ENCODE results near the gene DIP2A.
A peak's percentile ranks its signal among the peaks of the same experiment; 100 is the strongest.
"Not testable (repeated sequence)": the region's sequence is repeated elsewhere in the genome, so short reads cannot be mapped to it uniquely, and the experiment has no call there.

The DIP2A gene

DNA sequence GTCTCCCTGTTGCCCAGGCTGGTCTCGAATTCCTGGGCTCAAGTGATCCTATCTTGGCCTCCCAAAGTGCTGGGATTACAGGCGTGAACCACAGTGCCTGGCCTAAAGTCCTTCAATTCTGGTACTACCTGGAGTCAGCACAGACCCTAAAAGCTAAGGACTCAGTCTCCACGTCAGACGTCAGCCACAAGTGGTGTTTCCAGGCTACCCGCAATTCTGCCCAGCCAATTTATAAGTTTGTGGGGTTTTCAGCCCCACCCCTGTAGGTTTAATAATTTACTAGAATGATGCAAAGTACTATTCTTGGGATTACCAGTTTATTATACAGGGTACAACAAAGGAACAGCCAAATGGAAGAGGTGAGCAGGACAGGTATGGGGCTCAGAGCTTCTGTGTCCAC, 10.6 kb upstream of the DIP2A start:
- no peak for DNase-seq (ENCODE audit: low read depth in 3 of 3, low spot score in 1 of 3)

DNA sequence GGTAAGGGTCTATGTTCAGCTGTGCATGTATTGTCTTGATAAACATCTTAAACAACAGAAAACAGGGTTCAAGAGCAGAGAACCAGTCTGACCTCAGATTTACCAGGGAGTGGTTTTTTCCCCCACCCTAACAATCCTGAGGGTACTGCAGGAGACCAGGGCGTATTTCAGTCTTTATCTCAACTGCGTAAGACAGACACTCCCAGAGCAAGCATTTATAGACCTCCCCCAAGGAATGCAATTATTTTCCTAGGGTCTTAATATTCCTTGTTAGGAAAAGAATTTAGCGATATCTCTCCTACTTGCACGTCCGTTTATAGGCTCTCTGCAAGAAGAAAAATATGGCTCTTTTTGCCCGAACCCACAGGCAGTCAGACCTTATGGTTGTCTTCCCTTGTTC, 9.8 kb upstream of the DIP2A start:
- DNase-seq (ENCODE audit: low read depth in 3 of 3, low spot score in 1 of 3), result not testable (repeated sequence)

DNA sequence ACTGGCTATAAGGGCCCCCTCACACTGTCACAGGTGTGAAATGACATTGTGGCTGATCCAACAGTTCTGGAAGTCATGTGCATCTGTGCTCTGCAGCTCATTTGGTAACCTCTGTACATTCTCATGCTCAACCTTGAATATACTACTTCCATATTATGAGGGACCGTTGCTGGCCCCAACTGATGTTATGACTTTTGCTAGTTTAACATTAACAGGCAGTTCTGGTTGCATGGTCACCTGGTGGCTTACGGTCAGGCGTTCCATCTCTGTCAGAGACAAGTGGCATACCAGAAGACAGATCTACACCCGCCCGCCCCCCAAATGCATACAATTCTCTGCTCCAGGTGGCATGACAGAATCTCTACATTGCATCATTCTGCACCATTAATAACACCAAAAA, 6.0 kb upstream of the DIP2A start:
- no peak for DNase-seq (ENCODE audit: low read depth in 3 of 3, low spot score in 1 of 3)

DNA sequence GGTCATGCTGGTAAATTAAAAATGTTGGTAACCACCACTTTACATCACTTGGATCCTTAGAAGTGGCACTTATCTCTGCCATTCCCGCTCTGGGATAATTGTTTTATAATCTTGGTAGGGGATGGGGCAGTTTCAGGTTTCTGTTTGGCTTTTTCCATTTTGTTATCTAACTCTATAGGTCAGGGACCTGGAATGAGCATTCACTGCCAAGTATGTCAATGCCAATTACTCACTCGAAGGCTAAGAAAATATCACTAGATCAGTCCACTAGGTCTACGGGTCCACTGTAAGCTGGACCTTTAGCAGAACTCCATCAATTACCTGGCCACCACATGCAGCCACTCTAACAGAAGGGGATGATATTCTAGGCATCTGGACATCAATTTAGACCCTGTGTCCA, 4.5 kb upstream of the DIP2A start:
- DNase-seq (ENCODE audit: low read depth in 3 of 3, low spot score in 1 of 3), result no peak

DNA sequence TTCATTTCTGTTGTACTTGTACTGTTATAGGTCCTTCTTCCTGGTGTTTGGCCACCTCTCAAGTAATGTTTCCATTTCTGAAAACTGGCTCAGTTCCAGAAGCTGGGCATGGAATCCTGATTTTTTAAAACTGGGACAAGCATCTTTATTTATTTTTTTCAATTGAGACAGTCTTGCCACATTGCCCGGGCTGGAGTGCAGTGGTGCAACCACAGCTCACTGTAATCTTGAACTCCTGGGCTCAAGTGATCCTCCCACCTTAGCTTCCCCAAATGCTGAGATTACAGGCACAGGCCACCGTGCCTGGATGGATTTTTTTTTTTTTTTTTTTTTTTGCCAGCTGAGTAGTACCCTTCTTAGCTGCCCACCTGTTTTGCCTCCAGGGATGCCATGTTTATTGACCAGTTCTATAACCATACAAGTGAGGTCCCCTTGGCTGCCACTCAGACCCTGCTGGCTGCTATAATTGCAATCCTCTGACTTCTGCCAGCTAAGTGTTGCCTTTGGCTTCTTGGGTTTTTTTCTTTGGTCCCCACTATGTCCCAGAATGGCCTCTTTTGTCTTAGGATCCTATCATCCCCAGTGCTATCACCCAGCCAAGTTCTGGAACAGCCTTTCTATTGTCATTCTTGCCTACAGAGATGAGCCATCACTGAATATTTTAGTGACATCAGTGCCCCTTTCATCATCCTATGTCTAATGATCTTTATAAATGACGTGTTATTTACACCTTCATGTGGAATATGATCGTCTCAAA, 3.9 kb upstream of the DIP2A start:
- no peak for DNase-seq (ENCODE audit: low read depth in 3 of 3, low spot score in 1 of 3)

DNA sequence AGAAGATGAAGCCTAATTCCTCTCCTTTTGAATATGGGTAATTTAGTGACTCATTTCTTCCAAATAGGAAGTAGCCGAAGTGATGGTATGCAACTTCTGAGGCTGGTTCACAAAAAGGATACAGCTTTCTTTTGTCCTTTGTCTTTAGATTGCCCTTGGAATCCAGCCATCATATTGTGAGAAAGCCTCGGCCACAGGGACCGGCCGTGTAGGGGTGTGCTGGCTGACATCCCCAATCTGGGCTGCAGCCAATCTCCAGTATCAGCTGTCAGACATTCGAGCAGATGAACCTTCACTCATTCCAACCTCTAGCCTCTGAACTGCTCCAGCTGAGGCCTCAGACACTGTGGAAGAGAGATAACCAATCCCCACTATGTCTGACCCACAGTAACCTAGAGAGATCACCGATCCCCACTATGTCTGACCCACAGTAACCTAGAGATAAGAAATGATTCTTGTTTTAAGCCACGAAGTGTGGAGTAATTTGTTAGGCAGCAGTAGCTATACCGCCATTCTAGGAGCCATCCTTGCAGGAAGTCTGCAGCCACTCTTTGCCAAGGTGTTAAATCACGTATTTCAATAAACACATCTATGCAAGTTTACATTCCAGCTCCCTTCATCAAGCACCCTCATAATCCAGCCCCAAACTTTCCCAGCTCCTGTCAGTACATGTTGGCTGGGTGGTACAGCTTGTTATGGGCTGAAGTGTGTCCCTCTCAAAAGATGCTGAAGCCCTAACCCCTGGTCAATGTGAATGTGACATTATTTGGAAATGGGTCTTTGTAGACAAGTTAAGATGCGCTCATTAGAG, 2.9 kb upstream of the DIP2A start:
- no peak for DNase-seq (ENCODE audit: low read depth in 3 of 3, low spot score in 1 of 3)

DNA sequence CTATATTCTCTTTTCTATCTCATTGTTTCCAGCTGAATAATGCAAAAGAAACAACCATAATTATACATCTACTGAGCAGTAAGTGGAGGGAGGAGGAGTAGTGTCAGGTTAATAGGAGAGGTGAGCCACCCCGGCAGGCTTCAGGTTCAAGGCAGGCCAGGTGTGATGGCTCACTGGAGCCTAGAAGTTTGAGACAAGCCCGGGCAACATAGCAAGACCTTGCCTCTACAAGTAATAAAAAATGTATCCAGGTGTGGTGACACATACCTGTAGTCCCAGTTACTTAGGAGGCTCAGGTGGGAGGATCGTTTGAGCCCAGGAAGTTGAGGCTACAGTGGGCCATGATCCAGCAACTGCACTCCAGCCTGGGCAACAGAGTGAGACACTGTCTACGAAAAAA, 1.9 kb upstream of the DIP2A start:
- DNase-seq (ENCODE audit: low read depth in 3 of 3, low spot score in 1 of 3), result no peak

DNA sequence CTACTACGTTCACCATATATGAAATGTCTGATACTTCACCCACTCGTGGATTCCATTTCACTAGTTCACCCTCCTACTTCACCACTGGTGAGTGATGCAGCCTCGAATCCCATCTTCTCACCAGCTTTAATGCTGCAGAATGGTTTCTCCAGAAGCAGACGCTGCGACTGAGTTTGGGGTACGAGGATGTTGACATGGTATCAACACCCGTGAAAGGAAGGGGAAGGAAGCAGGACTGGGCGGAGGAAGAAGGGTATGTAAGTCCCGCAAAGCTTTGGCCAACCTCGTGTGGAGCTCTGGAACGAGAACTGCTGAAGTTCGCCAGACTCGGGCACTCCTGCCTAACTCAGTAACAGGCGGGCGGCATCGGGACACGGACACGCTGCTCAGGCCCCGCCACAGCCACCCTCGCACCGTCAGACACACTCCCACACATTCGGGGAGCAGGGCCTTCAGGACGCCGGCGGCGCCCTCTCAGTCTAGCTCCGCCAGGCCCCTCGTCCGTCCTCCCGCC, 833 bp upstream of the DIP2A start:
- DNase-seq (ENCODE audit: low read depth in 3 of 3, low spot score in 1 of 3), result no peak

DNA sequence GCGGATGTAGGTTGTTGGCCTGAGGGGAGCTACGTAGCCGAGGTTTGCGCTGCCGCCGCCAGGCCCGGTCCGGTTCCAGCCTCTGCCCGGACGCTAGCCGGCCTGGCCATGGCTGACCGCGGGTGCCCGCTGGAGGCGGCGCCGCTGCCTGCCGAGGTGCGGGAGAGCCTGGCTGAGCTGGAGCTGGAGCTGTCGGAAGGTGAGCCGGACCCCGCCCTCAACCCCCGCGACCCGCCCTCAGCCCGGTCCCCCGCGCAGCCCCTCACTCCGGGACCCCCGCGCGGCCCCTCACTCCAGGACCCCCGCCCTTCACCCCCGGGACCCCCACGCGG, 299 bp downstream of the DIP2A start:
- DNase-seq (ENCODE audit: low read depth in 3 of 3, low spot score in 1 of 3), result no peak

DNA sequence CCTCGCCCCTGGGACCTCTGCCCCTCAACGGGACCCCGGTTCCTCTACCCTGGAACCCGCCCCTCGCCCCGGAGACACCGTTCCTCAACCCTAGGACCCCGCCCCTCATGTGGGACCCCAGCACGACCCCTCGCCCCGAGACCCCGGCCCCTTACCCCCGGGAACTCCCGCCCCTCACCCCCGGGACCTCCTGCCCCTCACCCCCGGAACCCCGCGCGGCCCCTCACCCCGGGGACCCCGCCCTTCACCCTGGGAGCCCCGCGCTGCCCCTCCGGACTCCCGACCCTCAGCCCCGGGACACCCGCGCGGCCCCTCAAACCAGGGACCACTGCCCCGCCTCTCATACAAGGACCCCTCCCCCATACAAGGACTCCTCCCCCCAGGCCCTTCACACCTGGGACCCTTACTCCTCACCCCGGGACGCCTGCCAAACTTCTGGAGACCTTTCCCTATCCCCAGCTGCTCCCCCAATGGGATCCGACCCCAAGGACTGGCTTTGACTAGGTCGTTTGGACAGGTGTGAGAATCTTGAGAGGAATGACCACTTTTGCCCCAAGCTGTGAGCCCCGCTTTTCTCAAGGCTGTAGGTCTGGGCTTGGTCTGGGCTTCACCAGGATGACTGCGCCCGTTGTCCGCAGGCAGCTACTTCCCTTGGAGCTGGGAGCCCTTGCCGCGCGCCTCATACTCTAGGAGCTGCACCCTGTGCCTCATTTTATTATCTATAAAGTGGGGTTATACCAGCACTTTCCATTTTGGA, 843 bp downstream of the DIP2A start:
- DNase-seq (ENCODE audit: low read depth in 3 of 3, low spot score in 1 of 3), result peak in 1 of 3 donors; percentile 3

DNA sequence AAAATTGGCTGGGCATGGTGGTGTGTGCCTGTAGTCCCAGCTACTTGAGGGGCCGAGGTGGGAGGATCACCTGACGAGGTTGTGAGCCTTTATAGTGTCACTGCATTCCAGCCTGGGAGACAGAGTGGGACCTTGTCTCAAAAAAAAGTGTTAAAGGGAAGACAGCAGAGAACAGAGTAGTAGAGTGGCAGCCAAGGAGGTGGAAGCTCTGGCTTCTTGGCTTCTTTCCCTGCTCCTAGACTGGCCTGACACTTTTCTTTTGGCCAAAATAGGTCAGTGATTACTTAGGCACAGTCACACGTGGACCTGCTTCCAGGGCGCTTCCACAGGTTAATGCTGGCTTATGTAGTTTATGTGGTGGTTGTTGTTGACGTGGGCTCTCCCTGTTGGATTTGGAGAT, 3.2 kb downstream of the DIP2A start:
- DNase-seq (ENCODE audit: low read depth in 3 of 3, low spot score in 1 of 3), result no peak

DNA sequence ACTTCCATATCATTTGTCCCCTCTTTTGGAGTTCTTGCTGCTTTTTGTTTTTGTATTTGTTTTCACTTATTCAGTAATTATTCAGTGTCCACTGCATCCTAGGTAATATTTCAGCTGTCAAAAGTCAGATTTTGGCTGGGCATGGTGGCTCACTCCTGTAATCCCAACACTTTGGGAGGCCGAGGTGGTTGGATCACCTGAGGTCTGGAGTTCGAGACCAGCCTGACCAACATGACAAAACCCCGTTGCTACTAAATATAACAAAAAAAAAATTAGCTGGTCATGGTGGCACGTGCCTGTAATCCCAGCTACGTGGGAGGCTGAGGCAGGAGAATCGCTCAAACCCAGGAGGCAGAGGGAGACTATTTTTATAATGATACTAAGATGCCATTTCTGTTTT, 6.5 kb downstream of the DIP2A start:
- not testable (repeated sequence) for DNase-seq (ENCODE audit: low read depth in 3 of 3, low spot score in 1 of 3)

DNA sequence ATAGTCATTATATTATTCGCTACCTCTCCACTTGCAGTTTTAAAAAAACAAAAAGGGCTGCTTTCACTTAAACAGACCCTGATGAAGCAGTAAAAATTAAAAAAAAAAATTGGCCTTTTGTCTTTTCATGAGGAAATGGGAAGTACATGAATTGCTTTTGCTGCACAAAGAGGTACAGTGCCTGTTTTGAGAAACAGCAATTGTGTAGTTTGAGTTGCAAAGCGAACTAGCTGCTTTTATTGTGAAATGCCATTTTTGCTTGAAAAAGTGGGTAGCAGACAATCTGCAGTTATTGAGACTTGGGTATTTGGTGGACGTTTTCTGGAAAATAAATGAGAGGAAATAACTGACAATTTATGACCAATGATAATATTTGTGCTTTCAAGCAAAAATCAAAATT, 7.0 kb downstream of the DIP2A start:
- DNase-seq (ENCODE audit: low read depth in 3 of 3, low spot score in 1 of 3), result no peak

DNA sequence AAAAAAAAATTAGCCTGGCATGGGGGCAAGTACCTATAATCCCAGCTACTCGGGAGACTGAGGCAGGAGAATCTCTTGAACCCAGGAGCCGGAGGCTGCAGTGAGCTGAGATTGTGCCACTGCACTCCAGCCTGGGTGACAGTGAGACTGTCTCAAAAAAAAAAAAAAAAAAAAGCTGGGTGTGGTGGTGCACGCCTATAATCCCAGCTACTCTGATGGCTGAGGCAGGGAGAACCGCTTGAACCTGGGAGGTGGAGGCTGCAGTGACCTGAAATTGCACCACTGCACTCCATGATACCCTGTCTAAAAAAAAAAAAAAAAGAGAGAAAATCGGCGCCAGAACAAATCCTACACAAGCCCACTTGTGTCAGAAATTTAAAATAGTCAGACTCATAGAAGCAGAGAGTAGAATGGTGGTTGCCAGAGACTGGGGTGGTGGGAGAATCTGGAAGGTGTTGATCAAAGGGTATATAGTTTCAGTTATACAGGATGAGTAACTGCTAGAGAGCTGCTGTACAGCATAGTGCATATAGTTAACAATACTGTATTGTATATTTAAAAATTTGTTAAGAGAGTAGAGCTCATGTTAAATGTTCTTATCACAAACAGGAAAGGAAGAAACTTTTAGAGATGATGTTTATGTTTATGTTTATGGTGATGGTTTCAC, 9.6 kb downstream of the DIP2A start:
- no peak for DNase-seq (ENCODE audit: low read depth in 3 of 3, low spot score in 1 of 3)

DNA sequence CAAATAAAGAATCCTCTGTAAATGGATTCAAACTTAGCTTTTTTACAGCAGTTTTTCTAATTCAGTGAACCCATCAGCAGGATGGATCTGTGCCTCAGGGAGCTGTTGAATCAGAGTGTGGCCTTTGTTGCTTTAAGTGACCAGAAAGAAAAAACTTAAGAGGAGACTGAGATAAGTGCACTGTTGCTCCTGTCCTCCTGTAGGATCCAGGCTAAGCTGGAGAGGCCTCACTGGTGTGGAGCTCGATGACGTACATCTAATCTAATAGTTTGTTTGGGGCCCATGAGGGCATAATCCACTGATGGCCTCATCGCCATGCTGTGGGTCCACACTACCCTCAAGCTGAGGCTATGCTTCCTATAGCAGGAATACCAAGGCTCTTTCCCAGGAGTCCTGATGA, 10.6 kb downstream of the DIP2A start:
- DNase-seq (ENCODE audit: low read depth in 3 of 3, low spot score in 1 of 3), result no peak

DNA sequence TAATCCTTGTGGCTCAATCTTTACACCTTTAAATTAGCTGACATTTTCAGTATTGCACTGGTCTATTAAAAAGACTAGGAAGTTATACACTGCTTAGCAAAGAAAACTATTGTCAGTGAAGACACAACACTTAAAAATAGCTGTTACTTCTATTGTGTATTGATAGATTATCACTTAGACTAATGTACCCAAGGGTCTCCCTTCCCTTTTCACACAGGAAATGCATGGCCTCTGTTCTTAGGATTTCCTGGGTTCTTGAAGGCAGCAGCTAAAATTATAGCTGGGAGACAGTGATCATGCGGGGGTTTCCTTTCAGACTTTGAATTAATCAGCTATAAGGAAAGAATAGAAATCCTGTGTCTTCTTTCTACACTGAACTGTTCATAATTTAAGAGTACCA, 12.8 kb downstream of the DIP2A start:
- no peak for DNase-seq (ENCODE audit: low read depth in 3 of 3, low spot score in 1 of 3)

DNA sequence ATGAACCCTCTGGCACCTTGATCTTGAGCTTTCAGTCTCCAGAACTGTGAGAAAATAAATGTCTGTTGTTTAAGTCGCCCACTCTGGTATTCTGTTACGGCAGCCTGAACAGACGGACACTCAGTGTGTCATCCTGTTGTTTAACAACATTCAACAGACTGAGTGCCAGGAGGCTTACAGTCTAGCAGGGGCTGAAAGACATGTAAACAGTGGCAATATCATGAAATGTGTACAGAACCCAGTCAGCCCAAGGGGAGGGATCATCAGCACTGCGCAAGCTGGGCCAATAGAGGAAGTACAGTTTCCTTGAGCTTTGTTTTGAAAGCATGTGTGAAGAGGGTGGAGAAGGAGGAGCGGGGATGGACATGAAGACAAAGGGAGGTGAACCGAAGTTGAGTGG, 13.6 kb downstream of the DIP2A start:
- DNase-seq (ENCODE audit: low read depth in 3 of 3, low spot score in 1 of 3), result no peak

DNA sequence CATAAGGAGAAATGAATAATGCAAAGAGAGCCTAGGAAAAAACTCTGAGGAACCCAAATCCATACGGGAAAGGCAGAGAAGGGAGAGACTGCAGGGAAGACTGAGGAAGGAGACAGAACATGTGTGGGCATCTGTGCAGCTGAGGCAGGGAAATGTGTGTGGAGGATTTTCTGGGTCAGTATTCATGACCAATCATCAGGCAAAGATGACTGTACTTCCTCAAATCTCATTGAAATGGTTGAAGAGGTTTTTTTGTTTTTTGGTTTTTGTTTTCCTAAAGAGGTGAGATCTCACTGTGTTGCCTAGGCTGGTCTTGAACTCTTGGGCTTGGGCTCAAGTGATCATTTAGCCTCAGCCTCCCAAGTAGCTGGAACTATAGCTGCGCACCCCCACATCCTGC, 15.7 kb downstream of the DIP2A start:
- no peak for DNase-seq (ENCODE audit: low read depth in 3 of 3, low spot score in 1 of 3)

DNA sequence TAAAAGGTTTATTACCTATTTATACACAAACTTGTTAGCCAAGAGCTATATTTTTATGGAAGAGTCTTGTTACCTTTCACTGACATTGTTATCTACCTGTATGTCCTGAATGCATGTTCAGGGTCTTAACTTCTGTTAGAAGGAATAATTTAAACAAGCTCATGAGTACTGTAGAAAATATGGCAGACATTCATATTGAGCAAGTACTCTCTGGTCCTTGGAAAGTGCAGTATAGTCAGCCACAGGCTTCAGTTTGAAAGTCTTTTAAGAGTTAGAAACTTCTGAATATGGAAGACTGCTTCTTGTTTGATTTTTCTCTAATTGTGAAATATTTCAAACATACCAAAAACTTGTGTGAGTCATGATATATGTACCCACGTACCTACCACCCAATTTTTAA, 16.6 kb downstream of the DIP2A start:
- no peak for DNase-seq (ENCODE audit: low read depth in 3 of 3, low spot score in 1 of 3)

DNA sequence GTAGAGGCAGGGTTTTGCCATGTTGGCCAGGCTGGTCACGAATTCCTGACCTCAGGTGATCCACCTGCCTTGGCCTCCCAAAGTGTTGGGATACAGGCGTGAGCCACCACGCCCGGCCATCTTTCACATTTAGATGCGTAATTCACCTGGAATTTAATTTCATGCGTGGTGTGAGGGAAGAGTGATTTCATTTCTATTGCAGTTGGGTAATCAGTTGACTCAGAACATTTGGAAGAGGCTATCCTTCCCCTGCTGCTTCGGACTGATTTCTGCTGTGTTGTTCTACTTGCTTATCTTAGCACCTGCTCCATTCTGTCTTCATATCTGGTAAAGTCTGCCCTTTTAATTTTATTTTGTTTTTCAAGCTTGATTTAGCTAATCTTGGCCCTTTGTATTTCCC, 19.1 kb downstream of the DIP2A start:
- no peak for DNase-seq (ENCODE audit: low read depth in 3 of 3, low spot score in 1 of 3)

DNA sequence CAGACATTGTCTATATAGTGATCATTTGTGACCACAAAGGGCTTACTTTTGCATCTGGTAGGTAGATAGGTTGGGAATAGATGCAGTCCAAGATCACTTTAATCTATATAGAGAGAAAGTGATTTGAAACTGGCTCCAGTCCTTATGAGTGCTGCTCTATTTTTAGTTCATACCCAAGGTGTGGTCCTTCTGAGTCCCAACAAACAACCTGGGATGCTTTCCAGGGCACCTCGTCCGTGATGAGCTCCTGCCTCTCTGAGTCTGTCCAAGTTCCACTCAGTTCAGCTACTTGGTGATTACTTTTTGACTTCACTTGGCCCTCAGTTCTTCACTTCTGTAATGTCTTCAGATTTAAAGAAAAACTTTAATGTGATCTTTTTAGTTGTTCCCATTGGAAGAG, 20.2 kb downstream of the DIP2A start:
- DNase-seq (ENCODE audit: low read depth in 3 of 3, low spot score in 1 of 3), result no peak
